ENCODE measurements around the gene GLB1L2.

GLB1L2 gene

GRCh38 chr11:134407923-134408322 is 76.1 kb downstream of the GLB1L2 start:
- TF ChIP-seq, protein P1, sequence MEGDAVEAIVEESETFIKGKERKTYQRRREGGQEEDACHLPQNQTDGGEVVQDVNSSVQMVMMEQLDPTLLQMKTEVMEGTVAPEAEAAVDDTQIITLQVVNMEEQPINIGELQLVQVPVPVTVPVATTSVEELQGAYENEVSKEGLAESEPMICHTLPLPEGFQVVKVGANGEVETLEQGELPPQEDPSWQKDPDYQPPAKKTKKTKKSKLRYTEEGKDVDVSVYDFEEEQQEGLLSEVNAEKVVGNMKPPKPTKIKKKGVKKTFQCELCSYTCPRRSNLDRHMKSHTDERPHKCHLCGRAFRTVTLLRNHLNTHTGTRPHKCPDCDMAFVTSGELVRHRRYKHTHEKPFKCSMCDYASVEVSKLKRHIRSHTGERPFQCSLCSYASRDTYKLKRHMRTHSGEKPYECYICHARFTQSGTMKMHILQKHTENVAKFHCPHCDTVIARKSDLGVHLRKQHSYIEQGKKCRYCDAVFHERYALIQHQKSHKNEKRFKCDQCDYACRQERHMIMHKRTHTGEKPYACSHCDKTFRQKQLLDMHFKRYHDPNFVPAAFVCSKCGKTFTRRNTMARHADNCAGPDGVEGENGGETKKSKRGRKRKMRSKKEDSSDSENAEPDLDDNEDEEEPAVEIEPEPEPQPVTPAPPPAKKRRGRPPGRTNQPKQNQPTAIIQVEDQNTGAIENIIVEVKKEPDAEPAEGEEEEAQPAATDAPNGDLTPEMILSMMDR (conservative IDR thresholded peaks at IDR 0.05; ENCODE audit: low read depth, low read length), result no peak
- H3K4me3 ChIP-seq (ENCODE audit: low read depth, low read length), result no peak overlapping the region
- DNase-seq (ENCODE audit: low read depth), result no peak

DNA sequence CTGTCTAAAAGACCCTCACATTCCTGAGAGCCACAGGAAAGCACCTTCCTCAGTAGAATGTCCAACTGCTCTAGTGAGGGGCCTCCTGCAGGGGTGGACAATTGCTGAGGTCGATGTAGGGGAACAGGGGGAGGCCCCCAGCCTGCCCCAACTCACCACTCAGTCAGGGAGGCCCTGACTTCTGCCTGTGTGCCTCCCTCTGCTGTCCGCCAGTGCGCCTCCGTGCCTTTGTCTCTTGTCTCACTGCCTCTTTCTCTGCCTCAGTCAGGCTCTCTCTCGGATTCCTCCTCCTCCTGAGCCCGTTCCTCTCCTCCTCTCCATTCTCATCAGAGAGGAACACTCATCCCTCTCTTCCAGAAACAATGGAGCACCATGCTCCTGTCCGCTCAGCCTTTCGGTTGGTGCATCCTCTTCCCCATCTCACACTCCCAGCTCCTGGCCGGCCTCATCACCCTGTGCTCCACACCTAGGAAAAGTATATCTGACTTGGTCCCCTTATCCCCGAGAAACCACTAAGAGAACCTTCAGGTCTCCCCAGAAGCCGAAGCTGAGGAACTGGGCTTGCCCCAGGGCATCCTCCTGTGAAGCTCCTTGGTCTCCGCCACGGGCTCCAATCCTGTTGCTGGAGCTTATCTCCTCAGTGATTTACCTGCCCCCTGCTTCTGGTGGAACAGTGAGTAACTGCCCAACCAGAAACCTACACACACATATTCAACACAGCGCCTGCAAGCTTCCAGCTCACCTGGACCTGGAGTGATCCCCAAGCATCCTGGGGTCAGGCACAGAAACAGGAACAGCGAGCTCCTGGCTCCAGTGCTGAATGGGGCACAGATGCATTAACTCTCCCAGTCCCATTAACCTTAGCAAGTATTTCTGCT is 78.0 kb downstream of the GLB1L2 start:
- no peak for DNase-seq (ENCODE audit: low read depth)
- TF ChIP-seq, protein P1 (conservative IDR thresholded peaks at IDR 0.05; ENCODE audit: low read depth, low read length), result no peak
- H3K4me3 ChIP-seq (ENCODE audit: low read depth, low read length), result no peak overlapping the region

DNA sequence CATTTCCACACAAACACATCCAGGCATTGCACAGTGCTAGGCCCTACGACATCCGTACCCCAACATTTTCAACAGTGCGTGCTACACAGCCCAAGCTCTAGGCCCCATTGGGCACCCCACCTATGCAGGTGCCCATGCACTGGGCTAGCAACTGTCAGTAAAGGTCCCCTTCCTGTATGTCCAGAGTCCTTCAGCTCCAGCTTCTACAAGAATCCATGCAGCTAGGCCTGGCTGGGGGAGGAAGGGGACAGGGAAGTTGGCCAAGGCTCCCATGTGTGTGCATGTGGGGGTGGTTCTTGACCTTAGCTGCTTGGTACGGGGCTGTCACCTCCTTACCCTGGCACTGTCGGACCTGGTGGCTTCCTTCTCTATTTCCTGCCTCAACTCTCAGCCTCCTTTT is 79.0 kb downstream of the GLB1L2 start:
- TF ChIP-seq, protein P1 (conservative IDR thresholded peaks at IDR 0.05; ENCODE audit: low read depth, low read length), result no peak
- no peak for DNase-seq (ENCODE audit: low read depth)
- H3K4me3 ChIP-seq (ENCODE audit: low read depth, low read length), result no peak overlapping the region

DNA sequence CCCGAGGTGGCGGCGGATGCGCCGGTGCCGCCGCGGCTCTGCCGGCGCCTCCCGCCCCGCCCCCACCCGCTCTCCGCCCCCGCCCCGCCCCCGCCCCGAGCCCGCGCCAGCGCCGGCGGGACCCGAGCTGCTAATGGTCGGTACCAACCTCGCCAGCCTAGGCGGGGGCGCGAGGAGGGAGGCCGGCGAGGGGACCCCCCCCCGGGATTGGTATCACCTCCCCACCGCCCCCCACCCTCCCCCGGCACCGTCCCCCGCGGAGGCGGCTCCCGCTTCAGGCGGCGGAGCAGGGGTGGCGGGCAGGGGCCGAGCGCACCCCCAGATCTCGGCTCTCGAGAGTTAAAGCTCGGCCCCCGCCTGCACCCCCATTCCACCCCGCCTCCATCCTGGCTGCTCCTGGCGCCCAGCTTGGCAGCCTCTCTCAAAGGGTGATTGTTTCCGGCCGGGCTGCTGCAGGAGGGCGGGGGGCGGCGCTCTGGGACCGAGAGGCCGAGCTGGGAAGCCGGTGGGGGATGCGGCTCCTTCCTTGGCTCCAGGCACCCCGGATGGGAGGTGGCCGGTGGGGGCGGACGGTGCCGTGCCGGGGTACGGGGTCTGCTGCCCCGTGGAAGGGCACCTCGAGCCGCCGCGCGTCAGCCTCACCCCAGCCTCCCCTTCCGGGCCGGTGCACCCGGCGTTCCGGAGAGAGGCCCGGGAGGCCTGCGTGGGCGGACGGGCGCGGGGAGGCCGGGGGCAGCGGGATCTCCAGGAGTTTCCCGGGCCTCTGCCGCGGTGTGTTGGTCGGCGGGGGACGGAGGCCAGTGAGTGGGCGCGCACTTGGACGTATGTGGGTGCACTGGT is 80.6 kb downstream of the GLB1L2 start, which contains the start of gene B3GAT1:
B3GAT1 (minus strand) TSS at position 40 of the 840 bp plus-strand sequence. CDS start 24,583 bp downstream, outside the sequence.
- TF ChIP-seq, protein P1 (conservative IDR thresholded peaks at IDR 0.05; ENCODE audit: low read depth, low read length), result no peak
- peak within 1 kb of the TSS; percentile 20 for H3K4me3 ChIP-seq (ENCODE audit: low read depth, low read length)
- no peak for DNase-seq (ENCODE audit: low read depth)

- no peak overlapping the region for H3K4me3 ChIP-seq (ENCODE audit: low read depth, low read length)
- DNase-seq (ENCODE audit: low read depth), result no peak
- TF ChIP-seq, protein P1 (conservative IDR thresholded peaks at IDR 0.05; ENCODE audit: low read depth, low read length), result no peak
Observed at GRCh38 chr11:134413043-134413825, 81.4 kb downstream of the GLB1L2 start.
